Measurements from ENCODE around the gene LTBP4.

LTBP4 gene

DNA sequence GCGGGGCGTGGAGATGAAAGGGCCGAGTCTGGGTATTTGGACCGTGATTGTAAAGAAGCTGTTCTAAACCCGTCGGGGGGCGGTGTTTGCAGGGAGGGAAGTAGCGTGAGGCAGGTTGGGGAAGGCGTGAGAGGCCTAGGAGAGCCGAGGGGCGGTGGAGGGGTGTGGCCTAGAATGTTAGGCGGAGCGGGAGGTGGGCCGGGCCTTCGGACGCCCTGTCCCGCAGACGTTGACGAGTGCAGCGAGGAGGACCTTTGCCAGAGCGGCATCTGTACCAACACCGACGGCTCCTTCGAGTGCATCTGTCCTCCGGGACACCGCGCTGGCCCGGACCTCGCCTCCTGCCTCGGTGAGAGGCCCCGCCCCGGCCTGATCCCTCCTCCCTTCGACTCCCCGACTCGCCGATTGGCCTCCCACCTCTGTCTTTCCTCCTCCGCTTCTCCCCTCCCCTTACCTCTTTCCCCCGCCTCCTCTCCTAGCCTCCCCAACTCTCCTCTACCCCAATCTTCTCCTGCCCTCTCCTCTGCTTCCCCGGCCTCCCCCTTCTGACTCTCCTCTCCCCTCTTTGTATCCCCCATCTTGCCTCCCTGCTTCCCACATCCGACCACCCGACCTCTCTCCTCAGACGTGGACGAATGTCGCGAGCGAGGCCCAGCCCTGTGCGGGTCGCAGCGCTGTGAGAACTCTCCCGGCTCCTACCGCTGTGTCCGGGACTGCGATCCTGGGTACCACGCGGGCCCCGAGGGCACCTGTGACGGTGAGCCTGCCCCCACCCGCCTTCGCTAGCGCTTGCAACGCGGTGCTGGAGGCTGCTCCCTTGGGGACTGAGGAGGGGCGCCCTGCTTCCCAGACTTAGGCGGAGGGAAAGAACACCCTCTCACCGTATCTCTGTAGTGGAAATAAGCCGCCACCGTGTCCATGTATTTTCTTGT, 12.8 kb downstream of the LTBP4 start:
- peak; percentile 85; the same call in 1 of the 2 replicates for TF ChIP-seq POLR2AphosphoS5 (IDR thresholded peaks at IDR 0.05; ENCODE audit: low read depth, low read length)
- TF ChIP-seq, protein P1, sequence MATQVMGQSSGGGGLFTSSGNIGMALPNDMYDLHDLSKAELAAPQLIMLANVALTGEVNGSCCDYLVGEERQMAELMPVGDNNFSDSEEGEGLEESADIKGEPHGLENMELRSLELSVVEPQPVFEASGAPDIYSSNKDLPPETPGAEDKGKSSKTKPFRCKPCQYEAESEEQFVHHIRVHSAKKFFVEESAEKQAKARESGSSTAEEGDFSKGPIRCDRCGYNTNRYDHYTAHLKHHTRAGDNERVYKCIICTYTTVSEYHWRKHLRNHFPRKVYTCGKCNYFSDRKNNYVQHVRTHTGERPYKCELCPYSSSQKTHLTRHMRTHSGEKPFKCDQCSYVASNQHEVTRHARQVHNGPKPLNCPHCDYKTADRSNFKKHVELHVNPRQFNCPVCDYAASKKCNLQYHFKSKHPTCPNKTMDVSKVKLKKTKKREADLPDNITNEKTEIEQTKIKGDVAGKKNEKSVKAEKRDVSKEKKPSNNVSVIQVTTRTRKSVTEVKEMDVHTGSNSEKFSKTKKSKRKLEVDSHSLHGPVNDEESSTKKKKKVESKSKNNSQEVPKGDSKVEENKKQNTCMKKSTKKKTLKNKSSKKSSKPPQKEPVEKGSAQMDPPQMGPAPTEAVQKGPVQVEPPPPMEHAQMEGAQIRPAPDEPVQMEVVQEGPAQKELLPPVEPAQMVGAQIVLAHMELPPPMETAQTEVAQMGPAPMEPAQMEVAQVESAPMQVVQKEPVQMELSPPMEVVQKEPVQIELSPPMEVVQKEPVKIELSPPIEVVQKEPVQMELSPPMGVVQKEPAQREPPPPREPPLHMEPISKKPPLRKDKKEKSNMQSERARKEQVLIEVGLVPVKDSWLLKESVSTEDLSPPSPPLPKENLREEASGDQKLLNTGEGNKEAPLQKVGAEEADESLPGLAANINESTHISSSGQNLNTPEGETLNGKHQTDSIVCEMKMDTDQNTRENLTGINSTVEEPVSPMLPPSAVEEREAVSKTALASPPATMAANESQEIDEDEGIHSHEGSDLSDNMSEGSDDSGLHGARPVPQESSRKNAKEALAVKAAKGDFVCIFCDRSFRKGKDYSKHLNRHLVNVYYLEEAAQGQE (IDR thresholded peaks at IDR 0.05; ENCODE audit: insufficient read depth in 1 of 2, low read depth in 2 of 2, low read length in 2 of 2) = no peak
- no peak for TF ChIP-seq SIN3A (IDR thresholded peaks at IDR 0.05; ENCODE audit: borderline replicate concordance, insufficient read depth, low read length)
- 0 out of 2 replicates have a peak, but pooled peaks have one; percentile 16 for TF ChIP-seq TAF1 (IDR thresholded peaks at IDR 0.05; ENCODE audit: borderline replicate concordance, insufficient read depth, low read length)
- TF ChIP-seq FOXP2 (optimal IDR thresholded peaks at IDR 0.05; ENCODE audit: borderline replicate concordance, extremely low read depth, extremely low read length, insufficient read depth) = peak; percentile 79

DNA sequence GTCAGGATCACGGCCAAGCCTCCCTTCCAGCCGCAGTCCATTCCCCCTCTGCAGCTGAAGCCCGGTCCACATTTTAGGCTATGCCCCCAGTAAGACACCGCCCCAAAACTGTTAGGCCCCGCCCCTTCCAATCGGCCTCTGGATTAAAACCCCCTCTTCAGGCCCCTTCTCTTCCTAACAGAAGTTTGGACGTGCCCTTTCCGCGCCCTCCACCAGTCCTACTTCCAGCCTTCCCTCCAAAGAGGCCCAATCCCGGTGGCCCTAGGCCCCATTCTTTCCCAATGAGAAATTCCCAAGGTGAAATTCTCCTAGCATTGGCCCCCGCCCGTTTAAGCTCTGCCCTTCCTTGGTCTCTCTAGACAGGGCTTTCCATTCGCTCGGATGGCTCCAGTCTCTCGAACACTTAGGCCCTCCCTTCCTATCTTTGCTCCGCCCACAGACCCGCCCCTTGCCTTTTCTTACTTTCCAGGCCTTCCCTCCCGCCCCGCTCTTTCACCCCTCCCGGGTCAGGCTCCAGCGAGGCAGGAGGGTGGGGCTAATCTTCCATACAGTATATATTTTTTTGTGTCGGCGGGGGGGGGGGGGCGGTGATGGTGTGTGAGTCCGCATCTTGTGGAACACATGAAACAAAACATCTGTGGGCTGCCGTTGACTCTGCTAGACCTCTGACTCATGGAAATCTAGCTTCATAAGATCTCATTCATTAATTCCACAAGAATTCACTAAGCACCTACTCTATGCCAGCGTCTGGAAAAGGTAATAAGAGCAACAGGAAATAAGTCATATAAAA, 13.6 kb downstream of the LTBP4 start:
- TF ChIP-seq TAF1 (IDR thresholded peaks at IDR 0.05; ENCODE audit: borderline replicate concordance, insufficient read depth, low read length) (no peak), FOXP2 (optimal IDR thresholded peaks at IDR 0.05; ENCODE audit: borderline replicate concordance, extremely low read depth, extremely low read length, insufficient read depth) (no peak), SIN3A (IDR thresholded peaks at IDR 0.05; ENCODE audit: borderline replicate concordance, insufficient read depth, low read length) (peak; percentile 81; the same call in 1 of the 2 replicates), POLR2AphosphoS5 (IDR thresholded peaks at IDR 0.05; ENCODE audit: low read depth, low read length) (no peak; the same call in 1 of the 2 replicates)
- TF ChIP-seq, protein P1 (IDR thresholded peaks at IDR 0.05; ENCODE audit: insufficient read depth in 1 of 2, low read depth in 2 of 2, low read length in 2 of 2) = no peak

DNA sequence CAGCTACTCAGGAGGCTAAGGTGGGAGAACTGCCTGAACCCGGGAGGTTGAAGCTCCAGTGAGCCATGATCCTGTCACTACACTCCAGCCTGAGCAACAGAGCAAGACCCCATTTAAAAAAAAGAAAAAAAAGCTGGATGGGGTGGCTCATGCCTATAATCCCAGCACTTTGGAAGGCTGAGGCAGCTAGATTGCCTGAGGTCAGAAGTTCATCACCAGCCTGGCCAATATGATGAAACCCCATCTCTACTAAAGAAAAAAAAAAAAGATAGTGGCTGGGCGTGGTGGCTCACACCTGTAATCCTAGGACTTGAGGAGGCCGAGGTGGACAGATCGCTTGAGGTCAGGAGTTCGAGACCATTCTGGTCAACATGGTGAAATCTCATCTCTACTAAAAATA, 15.0 kb downstream of the LTBP4 start:
- no peak for TF ChIP-seq FOXP2 (optimal IDR thresholded peaks at IDR 0.05; ENCODE audit: borderline replicate concordance, extremely low read depth, extremely low read length, insufficient read depth)
- TF ChIP-seq, protein P1 (IDR thresholded peaks at IDR 0.05; ENCODE audit: insufficient read depth in 1 of 2, low read depth in 2 of 2, low read length in 2 of 2) = no peak
- TF ChIP-seq POLR2AphosphoS5 (IDR thresholded peaks at IDR 0.05; ENCODE audit: low read depth, low read length) = peak; percentile 24; the same call in 1 of the 2 replicates

DNA sequence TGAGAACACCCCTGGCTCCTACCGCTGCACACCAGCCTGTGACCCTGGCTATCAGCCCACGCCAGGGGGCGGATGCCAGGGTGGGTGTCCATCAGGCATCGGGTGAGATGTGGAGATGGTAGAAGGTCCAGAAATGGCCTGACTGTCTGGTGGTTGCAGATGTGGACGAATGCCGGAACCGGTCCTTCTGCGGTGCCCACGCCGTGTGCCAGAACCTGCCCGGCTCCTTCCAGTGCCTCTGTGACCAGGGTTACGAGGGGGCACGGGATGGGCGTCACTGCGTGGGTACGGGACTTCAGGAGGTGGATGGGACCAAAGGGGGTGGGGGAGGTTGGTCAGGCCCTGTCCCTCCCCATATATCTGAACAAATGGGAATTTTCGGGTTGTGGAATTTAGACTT, 15.8 kb downstream of the LTBP4 start:
- TF ChIP-seq TAF1 (IDR thresholded peaks at IDR 0.05; ENCODE audit: borderline replicate concordance, insufficient read depth, low read length) (no peak), SIN3A (IDR thresholded peaks at IDR 0.05; ENCODE audit: borderline replicate concordance, insufficient read depth, low read length) (no peak), FOXP2 (optimal IDR thresholded peaks at IDR 0.05; ENCODE audit: borderline replicate concordance, extremely low read depth, extremely low read length, insufficient read depth) (no peak), POLR2AphosphoS5 (IDR thresholded peaks at IDR 0.05; ENCODE audit: low read depth, low read length) (no peak)

DNA sequence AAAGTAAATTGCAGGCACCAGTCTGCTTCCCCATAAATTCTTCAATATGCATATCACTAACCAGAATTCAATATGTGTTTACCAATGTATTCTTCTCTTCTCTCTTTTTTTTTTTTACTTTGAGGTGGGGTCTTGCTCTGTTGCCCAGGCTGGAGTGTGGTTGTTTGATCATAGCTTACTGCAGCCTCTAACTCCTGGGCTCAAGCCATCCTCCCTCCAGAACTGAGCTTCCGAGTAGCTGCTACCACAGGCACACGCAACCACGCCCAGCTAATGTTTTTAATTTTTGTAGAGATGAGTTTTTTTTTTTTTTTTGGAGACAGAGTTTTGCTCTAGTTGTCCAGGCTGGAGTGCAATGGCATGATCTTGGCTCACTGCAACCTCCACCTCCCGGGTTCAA, 16.8 kb downstream of the LTBP4 start:
- TF ChIP-seq FOXP2 (optimal IDR thresholded peaks at IDR 0.05; ENCODE audit: borderline replicate concordance, extremely low read depth, extremely low read length, insufficient read depth) = no peak
- TF ChIP-seq SIN3A (IDR thresholded peaks at IDR 0.05; ENCODE audit: borderline replicate concordance, insufficient read depth, low read length) = no peak
- TF ChIP-seq POLR2AphosphoS5 (IDR thresholded peaks at IDR 0.05; ENCODE audit: low read depth, low read length) = no peak
- TF ChIP-seq, protein P1 (IDR thresholded peaks at IDR 0.05; ENCODE audit: insufficient read depth in 1 of 2, low read depth in 2 of 2, low read length in 2 of 2) = no peak
- no peak for TF ChIP-seq TAF1 (IDR thresholded peaks at IDR 0.05; ENCODE audit: borderline replicate concordance, insufficient read depth, low read length)
